T-helper 17 cell (primary cell): Measurements from ENCODE around the gene IL36RN. TPM values are rescaled to one million over a fixed set of nuclear protein-coding genes. Genes with fewer than 3 reads are reported as not detected.

Source experiments
- ATAC-seq: fragments of 150-1000 bp; cut with Tn5 transposase; 2 replicates; pipeline ENCODE4 v1.10.0; 2021; ENCODE audit warnings: mild to moderate bottlenecking, moderate library complexity
- DNase-seq, 3 donors: peaks; one replicate each; pipeline versions ENCODE4 v3.0.0 to v3.0.0-alpha.2; 2020 to 2021
- H3K9me3 ChIP-seq: one replicate; pipeline ENCODE4 v1.7.0; 2013; ENCODE audit warnings: low read length, mild to moderate bottlenecking; ENCODE audit not compliant: control insufficient read depth, poor library complexity, severe bottlenecking
- H3K27ac Mint-ChIP-seq: one replicate; pipeline ENCODE4 v1.8.0; 2022; ENCODE audit warnings: mild to moderate bottlenecking, moderate library complexity, mixed read lengths
- H3K27me3 Mint-ChIP-seq: one replicate; pipeline ENCODE4 v1.8.0; 2022; ENCODE audit warnings: mixed read lengths
- H3K36me3 Mint-ChIP-seq: one replicate; pipeline ENCODE4 v1.8.0; 2022; ENCODE audit warnings: low read depth, mixed read lengths
- H3K4me1 Mint-ChIP-seq: one replicate; pipeline ENCODE4 v1.8.0; 2022; ENCODE audit warnings: mild to moderate bottlenecking, mixed read lengths
- H3K4me3 Mint-ChIP-seq: one replicate; pipeline ENCODE4 v1.8.0; 2022; ENCODE audit warnings: mild to moderate bottlenecking, moderate library complexity, mixed read lengths
- total RNA-seq, 4 donors: library from RNA in 2 of 4; stranded (reverse) in 2 of 4; gene quantifications; one replicate each; pipeline ENCODE4 v1.2.3 and lab custom pipeline; 2022 to 2026

IL36RN gene
- total RNA-seq, 2 donors from 2014 or later, result not detected

DNA sequence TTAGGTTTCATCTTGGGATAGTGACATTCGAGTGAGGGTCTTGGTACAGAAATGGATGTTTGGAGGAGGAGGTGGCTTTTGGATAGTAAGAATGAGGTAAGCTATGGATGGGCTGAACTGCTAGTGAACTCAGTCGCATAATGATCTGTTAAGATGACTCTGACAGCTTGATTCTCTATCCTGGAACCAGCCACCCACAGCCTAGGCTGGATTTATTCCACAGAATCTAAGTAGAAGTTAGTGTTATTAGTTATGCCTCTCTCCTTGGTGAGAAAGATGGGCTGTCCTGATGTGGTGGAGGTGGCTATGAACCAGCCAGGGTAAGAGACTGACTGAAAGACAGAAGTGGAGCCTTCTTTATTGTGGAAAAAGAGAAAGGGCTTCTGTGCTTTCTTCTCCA lies 31.3 kb upstream of the IL36RN start:
- peaks cover 6% of the 10 kb centered on the region for H3K4me1 Mint-ChIP-seq
- ATAC-seq (no peak), DNase-seq (no peak)
- no peak overlapping the region for H3K27ac Mint-ChIP-seq
- no peak overlapping the region for H3K4me3 Mint-ChIP-seq
- no peaks in the 10 kb centered on the region for H3K9me3 ChIP-seq
- peaks cover 54% of the 10 kb centered on the region for H3K27me3 Mint-ChIP-seq
- peaks cover 15% of the 10 kb centered on the region for H3K36me3 Mint-ChIP-seq

DNA sequence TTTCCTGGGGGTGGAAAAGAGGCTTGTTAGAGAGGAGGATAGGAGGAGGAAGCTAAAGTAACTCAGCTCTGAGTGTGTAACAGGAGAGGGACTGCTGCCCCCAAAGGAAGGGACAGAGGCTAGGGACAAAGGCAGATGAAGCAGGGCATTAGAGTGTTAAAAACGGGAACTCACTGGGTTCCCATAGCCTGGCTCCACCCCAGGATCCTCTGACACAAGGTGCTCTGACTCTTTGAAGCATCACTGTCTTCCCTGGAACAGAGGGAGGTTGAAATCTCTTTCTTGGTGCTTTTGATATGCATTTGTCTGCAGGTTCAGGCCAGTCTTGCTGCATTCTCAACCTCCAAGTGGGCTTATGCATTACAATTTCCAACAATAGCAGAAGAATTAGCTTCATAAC lies 30.9 kb upstream of the IL36RN start:
- Mint-ChIP-seq H3K27ac (no peak overlapping the region), H3K27me3 (peaks cover 54% of the 10 kb centered on the region), H3K4me1 (peaks cover 6% of the 10 kb centered on the region)

GRCh38 chr2:113032737-113033136 lies 26.3 kb upstream of the IL36RN start:
- Mint-ChIP-seq H3K27me3 (peaks cover 41% of the 10 kb centered on the region), H3K36me3 (peaks cover 4% of the 10 kb centered on the region), H3K27ac (no peak overlapping the region), H3K4me1 (peaks cover 4% of the 10 kb centered on the region), H3K4me3 (no peak overlapping the region)
- DNase-seq, result no peak
- H3K9me3 ChIP-seq, result no peaks in the 10 kb centered on the region
- ATAC-seq, result no peak

More for the DNA sequence above, 30.9 kb upstream of the IL36RN start:
- no peaks in the 10 kb centered on the region for H3K9me3 ChIP-seq
- no peak for DNase-seq
- no peak overlapping the region for H3K4me3 Mint-ChIP-seq
- peaks cover 15% of the 10 kb centered on the region for H3K36me3 Mint-ChIP-seq
- ATAC-seq, result no peak

- H3K27ac Mint-ChIP-seq, result no peak overlapping the region
- peaks cover 4% of the 10 kb centered on the region for H3K4me1 Mint-ChIP-seq
- ATAC-seq (no peak), DNase-seq (no peak)
- no peak overlapping the region for H3K4me3 Mint-ChIP-seq
- H3K9me3 ChIP-seq, result no peaks in the 10 kb centered on the region
- peaks cover 4% of the 10 kb centered on the region for H3K36me3 Mint-ChIP-seq
- peaks cover 41% of the 10 kb centered on the region for H3K27me3 Mint-ChIP-seq
Observed at GRCh38 chr2:113034016-113034415, 25.0 kb upstream of the IL36RN start.

- H3K9me3 ChIP-seq, result no peaks in the 10 kb centered on the region
- peaks cover 4% of the 10 kb centered on the region for H3K4me1 Mint-ChIP-seq
- no peak overlapping the region for H3K27ac Mint-ChIP-seq
- peaks cover 26% of the 10 kb centered on the region for H3K27me3 Mint-ChIP-seq
- no peak for DNase-seq
- peaks cover 2% of the 10 kb centered on the region for H3K36me3 Mint-ChIP-seq
- H3K4me3 Mint-ChIP-seq, result no peak overlapping the region
- ATAC-seq, result no peak
Observed at GRCh38 chr2:113036763-113037162, 22.2 kb upstream of the IL36RN start.

GRCh38 chr2:113038291-113038690 lies 20.7 kb upstream of the IL36RN start:
- ATAC-seq (no peak), DNase-seq (no peak)
- peaks cover 2% of the 10 kb centered on the region for H3K4me1 Mint-ChIP-seq
- H3K36me3 Mint-ChIP-seq, result peaks cover 2% of the 10 kb centered on the region
- H3K4me3 Mint-ChIP-seq, result no peak overlapping the region
- no peak overlapping the region for H3K27ac Mint-ChIP-seq
- H3K9me3 ChIP-seq, result no peaks in the 10 kb centered on the region
- H3K27me3 Mint-ChIP-seq, result peaks cover 26% of the 10 kb centered on the region

DNA sequence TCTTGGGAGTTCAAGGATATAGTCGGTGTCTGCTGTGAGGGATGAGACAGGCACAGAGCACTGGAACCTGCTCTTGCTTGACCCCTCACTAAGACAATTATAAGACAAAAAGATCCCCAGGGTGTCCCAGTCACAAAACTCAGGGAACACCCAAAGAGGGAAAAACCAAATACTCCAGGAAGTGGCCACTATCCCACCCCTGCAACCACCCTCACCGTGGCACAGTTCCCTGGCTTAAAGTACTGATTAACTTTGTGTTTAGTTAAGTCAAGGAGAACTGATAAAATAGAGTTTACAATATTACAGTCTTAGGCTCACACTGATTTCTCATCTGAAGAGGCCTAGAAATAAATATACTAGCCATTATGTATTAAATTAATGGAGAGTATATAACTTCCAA lies 19.8 kb upstream of the IL36RN start:
- Mint-ChIP-seq H3K4me1 (peaks cover 2% of the 10 kb centered on the region), H3K4me3 (no peak overlapping the region), H3K36me3 (peaks cover 2% of the 10 kb centered on the region), H3K27me3 (peaks cover 30% of the 10 kb centered on the region), H3K27ac (no peak overlapping the region)
- ATAC-seq, result no peak
- no peaks in the 10 kb centered on the region for H3K9me3 ChIP-seq
- no peak for DNase-seq

- H3K4me1 Mint-ChIP-seq, result peaks cover 2% of the 10 kb centered on the region
- DNase-seq, result no peak
- no peak overlapping the region for H3K27ac Mint-ChIP-seq
Observed at GRCh38 chr2:113039719-113040118, 19.3 kb upstream of the IL36RN start.

GRCh38 chr2:113041871-113042270 lies 17.1 kb upstream of the IL36RN start:
- H3K36me3 Mint-ChIP-seq, result peaks cover 2% of the 10 kb centered on the region
- no peak overlapping the region for H3K4me3 Mint-ChIP-seq
- ATAC-seq (no peak), DNase-seq (no peak)
- peaks cover 2% of the 10 kb centered on the region for H3K4me1 Mint-ChIP-seq
- H3K9me3 ChIP-seq, result peaks cover 3% of the 10 kb centered on the region
- no peak overlapping the region for H3K27ac Mint-ChIP-seq
- peaks cover 18% of the 10 kb centered on the region for H3K27me3 Mint-ChIP-seq

More at GRCh38 chr2:113039719-113040118, 19.3 kb upstream of the IL36RN start:
- H3K9me3 ChIP-seq, result no peaks in the 10 kb centered on the region
- ATAC-seq, result no peak
- Mint-ChIP-seq H3K36me3 (peaks cover 2% of the 10 kb centered on the region), H3K4me3 (no peak overlapping the region), H3K27me3 (peaks cover 28% of the 10 kb centered on the region)

DNA sequence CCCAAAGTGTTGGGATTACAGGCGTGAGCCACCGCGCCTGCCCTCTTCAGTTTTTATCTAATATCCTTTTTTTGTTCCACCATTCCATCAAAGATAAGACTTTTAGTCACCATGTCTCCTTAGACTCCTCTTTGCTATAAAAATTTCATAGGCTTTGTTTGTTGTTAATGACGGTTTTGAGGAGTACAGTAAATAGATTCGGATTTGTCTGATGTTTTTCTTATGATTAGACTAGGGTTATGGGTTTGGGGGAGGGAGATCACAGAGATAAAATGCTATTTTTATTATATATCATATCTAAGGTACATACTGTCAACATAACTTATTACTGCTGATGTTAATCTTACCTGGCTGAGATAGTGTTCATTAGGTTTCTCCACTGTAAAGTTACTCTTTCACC lies 12.5 kb upstream of the IL36RN start:
- ATAC-seq (no peak), DNase-seq (no peak)
- H3K4me3 Mint-ChIP-seq, result no peak overlapping the region

DNA sequence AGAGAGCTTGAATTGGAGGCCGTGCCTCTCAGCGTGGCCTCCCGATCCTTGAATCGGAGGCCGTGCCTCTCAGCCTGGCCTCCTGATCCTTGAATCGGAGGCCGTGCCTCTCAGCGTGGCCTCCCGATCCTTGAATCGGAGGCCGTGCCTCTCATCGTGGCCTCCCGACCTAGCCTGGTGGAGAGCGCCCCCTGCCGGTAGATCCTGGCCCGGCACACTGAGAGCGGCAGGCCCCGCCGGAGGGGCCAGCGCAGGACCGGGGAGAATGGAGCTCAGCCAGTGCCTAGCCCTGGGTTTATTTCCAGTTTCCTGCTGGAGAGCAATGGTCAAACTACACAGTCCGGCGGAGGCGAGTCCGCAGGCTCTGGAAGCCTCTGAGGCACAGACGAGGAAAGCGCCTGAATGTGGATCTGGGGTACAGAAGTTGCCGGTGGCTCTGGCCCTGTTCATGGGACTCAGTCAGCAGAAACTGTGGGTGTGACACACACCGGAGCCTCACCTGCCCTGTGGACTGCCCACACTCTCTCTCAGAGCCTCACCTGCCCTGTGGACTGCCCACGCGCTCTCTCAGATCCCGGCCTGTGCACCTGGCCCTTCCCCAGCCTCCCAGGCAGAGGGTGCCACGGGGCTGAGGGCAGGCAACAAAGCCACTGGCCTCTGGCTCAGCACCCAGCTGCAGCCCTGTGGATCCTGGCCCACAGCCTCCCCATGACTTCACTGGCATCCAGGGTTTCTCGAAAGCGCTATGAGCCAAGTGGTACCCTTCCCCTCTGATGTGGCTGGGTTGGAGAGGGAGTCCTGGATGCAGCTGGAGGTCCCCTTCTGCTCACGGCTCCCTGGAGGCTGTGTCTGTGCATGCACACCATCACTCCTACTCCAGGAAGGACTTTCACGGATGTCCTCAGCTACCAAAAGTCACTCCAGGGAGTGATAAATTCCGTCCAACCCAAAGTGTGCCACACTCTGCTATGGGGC lies 7.8 kb upstream of the IL36RN start:
- Mint-ChIP-seq H3K4me3 (no peak overlapping the region), H3K27me3 (peaks cover 7% of the 10 kb centered on the region), H3K4me1 (peaks cover 3% of the 10 kb centered on the region), H3K36me3 (peaks cover 2% of the 10 kb centered on the region), H3K27ac (no peak overlapping the region)
- no peak for ATAC-seq
- H3K9me3 ChIP-seq, result no peaks in the 10 kb centered on the region
- DNase-seq, result no peak

More for the DNA sequence above, 12.5 kb upstream of the IL36RN start:
- Mint-ChIP-seq H3K27ac (no peak overlapping the region), H3K4me1 (peaks cover 3% of the 10 kb centered on the region), H3K27me3 (peaks cover 5% of the 10 kb centered on the region), H3K36me3 (peaks cover 2% of the 10 kb centered on the region)
- peaks cover 3% of the 10 kb centered on the region for H3K9me3 ChIP-seq

DNA sequence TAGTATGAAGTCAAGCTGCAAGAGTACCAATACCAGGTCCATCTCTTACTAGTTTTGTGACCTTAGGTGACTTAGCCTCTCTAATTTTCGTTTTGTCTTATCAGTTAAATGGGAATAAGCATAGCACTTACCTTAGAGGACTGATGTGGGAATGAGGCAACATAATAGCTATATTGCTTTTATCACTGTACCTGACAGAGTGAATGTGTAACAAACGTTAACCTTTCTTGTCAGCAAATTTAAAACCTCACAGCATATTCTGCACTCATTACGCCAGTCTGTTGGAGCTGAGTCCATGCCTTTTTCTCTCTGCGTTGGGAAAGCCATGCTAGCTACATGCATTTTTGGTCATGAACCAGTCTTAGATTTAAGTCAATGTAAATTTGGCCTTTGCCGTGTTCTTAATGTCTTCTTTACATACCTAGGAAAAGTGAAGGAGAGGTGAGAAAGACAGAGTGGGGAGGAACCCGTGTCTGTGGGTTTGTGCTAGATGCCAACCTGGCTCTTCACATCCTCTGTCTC lies 6.5 kb upstream of the IL36RN start, which contains the start of gene IL36B:
TSS of gene IL36B (minus strand) at position 472 of the 522 bp plus-strand sequence.
- ATAC-seq, result no peak
- Mint-ChIP-seq H3K4me3 (no peak within 1 kb of the TSS), H3K36me3 (peaks cover 2% of the 10 kb centered on the region), H3K27me3 (peaks cover 7% of the 10 kb centered on the region), H3K27ac (no peak within 1 kb of the TSS), H3K4me1 (peaks cover 3% of the 10 kb centered on the region)
- no peak for DNase-seq
- H3K9me3 ChIP-seq, result no peaks in the 10 kb centered on the region

- H3K27me3 Mint-ChIP-seq, result peaks cover 7% of the 10 kb centered on the region
- peaks cover 2% of the 10 kb centered on the region for H3K36me3 Mint-ChIP-seq
- H3K4me3 Mint-ChIP-seq, result no peak overlapping the region
- H3K9me3 ChIP-seq, result no peaks in the 10 kb centered on the region
- ATAC-seq (no peak), DNase-seq (no peak)
- H3K4me1 Mint-ChIP-seq, result no peaks in the 10 kb centered on the region
- no peak overlapping the region for H3K27ac Mint-ChIP-seq
Observed at GRCh38 chr2:113053666-113054065, 5.3 kb upstream of the IL36RN start.
